GM19239 (cell line): ENCODE data around the gene LHX4.

Experiments
- DNase-seq: peaks from one replicate; pipeline ENCODE4 v3.0.0; 2011; ENCODE audit warnings: low spot score; ENCODE audit not compliant: insufficient read length
- FAIRE-seq: peaks from 2 replicates; lab custom pipeline; 2011; peaks lifted over from hg19 to GRCh38; lab: Jason Lieb, UNC

Gene LHX4

DNA sequence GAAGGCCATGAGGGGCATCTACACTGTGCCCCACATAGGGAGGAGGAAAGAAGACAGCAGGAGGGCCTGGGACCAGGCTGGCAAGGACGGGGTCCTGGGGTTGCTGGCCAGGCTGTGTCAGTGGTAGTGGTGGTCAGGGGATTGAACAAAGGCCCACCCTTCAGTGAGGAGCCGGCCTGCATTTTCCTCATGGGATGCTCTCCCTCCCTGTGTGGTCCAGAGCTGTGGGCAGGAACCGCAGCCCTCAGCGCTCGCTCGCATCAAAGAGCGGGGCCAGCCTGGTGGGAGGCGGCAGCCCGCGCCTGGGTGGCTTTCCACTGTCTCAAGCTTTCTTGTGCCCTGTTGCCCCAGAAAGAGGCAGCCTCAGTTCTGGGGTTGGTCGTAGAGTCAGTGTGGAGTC lies 24.8 kb downstream of the LHX4 start:
- FAIRE-seq: no peak
- no peak for DNase-seq

DNA sequence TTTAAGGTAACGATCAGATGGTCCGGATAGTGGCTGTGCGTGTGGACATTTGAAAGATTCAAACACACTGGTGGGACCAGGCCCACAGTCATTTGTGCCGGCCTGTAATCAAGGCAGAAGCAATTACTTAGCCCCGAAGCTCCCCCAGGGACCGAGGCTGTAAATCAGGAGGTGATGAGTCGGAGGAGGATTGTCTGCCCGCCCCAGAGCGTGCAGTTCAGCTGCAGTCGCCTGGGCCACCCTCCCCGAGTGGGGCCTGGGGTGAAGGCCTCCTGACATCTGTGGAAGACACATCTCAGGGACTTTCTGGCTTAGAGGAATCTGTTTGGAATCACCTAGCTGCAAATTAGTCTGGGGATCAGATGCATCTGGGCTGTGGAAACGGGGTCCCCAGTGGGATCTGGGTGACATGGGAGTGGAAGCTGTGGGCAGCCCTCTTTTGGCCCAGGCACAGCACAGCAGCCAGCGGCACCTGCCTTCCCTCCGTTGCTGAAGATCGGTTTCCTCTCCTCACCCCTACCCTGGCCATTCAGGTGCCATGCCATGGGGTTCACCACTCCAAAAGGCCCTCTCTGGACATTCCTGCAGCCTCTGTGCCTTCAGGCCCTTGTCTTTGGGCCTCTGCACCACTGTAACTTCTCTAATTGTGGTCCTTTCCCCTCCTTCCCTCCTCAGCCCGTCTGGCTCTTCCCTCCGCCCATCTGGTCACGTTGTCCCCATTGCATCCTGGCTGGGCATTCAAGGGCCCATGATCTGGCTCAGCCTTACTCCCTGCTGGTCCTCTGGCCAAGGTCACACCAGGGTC lies 25.7 kb downstream of the LHX4 start:
- no peak for FAIRE-seq
- no peak for DNase-seq

DNA sequence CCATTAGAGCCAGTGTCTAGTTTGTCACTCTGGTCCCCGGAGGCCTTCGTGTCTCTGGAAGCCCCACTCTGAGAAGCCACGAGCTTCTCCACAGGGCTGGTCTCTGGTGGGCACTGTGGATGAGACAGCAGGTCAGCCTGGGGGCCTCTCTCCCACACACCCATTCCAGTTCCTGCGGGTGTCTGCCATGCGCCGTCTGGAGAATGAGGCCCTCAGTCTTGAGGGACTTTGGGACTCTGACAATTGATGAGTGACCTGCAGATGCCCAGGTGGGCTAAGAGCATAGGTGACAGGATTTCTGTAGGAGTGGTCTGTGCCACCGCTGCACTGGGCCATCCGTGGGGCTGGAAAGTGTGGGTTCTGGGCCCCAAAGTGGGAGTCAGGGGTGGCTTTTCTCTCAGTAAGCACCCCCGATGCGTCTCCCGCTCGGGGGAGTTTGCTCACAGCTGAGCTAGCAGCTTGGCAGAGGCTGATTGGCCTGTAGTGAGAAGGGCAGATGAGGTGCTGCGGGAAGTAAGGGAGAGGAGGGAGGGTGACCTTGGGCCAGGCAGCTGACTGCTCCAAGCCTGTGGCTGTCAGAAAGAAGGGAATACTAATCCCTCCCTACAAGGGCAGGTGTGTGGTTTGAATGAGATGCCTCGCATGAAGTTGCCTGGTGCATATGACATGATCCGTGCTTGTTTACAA lies 26.4 kb downstream of the LHX4 start:
- DNase-seq (no peak), FAIRE-seq (no peak)

DNA sequence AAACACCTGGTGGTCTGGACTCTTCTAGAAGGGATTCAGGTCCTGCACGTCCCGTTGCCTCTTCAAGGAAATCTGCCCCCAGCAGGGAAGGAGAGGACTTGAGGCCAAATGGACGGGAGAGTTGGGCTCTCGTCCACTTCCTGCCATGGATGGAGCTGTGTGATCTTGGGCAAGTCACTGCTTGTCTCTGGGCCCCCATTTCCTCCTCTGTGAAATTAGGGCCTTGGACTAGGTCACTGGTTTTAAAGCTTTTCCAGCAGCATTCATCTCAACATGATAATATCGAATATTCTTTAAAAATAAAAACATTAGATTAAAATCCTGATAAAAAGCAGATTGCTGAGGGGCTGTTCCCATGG lies 26.9 kb downstream of the LHX4 start:
- DNase-seq (no peak), FAIRE-seq (no peak)

DNA sequence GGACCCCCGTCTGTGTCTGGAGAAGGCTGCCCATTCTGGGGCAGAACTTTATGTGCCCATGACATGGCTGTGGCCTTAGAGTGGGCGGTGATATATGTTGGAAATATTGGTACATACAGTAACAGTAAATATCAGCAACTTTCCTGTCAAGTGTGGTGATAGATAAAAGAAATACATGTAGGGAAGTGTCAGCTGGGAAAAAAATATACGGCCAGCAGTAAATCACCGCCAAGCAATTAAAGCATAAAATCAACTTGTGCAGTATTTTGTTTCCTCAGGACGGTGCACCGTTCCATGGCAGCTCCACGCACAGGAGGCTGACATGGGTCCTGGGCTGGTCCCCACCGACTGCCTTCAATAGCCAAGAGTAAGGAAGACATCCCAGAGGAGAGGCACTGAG lies 27.4 kb downstream of the LHX4 start:
- DNase-seq: no peak
- FAIRE-seq: no peak

DNA sequence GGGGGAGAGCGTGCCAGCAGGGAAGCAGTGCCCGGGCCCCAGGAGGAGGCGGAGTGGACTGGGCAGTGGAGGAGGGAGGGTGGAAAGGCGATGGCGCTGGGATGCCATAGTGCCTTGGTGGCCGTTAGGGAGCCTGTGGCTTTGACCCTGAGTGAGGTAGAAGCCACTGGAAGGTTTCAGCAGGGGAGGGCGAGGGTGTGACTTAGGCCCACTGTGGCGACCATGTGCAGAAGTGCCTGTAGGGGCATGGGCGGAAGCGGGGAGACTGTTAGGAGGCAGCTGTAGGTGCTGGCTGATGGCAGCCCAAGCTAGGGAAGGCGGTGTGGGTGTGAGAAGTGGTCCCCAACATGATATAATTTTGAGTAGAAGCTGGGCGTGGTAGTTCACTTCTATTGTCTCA lies 28.2 kb downstream of the LHX4 start:
- FAIRE-seq: no peak
- no peak for DNase-seq

DNA sequence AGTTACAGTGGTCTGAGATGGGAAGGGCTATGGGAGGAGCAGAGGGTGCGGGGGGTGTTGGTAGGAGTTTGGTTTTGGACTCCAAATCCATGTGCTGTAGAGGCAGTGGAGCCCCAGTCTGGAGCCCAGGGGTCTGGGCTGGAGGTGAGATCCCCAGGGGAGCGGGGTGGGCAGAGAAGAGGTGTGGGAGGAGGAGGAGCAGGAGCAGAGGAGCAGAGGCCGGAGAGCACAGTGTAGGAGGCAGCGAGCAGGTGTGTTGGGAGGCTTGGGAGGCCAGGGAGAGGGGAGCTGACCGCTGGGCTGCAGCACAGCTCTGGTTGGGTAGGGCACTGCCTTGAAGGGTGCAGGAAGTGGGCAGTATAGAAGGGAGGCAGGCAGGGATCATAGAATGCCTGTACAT lies 28.9 kb downstream of the LHX4 start:
- DNase-seq (no peak), FAIRE-seq (no peak)

DNA sequence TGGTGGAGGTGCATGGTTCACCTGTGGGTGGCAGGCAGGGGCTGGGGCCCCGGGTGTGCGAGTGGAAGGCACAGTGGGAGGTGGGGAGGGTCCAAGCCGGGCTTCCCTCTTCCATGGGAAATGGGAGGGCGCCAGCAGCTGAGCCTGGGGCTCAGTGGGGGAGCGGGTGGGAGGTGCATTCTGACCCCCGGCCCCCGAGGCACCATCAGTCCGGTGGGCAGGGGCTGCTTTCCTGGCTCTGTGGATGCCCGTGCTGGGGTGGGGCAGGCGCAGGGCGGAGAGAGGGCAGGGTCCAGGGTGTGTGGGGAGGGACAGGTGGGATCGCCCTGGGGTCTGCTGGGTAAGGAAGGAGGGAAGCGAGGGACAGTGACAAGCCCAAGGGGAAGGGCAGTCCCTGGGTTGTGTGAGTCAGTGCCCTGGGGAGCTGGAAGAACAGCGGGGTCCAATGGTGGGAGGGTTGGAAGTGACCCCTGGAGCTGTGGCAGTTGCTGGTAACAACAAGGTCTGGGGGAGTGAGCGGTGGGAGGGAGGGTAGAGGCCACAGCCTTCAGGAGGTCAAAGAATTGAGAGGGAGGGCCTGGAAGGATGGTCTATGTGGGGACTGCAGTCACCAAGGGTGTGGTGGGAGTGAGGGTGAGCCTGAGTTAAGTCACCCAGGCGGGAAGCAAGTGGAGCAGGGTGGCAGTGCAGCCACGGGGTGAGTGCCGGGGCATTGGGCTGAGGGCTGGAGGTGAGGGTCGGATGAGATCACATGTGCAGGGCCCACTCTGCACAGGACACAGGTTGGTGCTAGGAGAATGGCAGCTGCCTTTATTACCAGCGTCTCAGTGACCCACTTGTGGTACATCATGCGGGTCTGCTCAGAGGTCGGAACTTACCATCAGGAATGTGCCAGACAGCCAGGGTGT lies 29.6 kb downstream of the LHX4 start:
- FAIRE-seq (no peak), DNase-seq (no peak)

DNA sequence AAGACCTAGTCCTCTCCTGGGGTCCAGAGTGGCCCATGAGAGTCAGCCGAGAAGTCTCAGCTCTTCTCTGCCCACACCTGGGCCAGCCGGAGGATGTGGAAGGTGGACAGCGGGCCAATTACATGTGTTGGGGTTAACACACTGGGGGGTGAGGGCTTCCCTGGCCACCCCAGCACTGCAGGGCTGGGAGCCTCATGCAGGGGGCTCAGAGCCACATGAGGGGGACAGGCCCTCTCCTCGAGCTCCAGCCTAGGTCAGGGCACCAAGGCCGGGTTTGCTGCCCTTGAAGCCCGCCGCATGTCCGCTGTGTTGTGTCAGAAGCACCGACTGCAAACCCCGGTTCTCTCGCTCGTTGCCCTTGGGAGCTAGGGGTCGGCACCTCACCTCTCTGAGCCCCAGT lies 30.5 kb downstream of the LHX4 start:
- FAIRE-seq (no peak), DNase-seq (no peak)

DNA sequence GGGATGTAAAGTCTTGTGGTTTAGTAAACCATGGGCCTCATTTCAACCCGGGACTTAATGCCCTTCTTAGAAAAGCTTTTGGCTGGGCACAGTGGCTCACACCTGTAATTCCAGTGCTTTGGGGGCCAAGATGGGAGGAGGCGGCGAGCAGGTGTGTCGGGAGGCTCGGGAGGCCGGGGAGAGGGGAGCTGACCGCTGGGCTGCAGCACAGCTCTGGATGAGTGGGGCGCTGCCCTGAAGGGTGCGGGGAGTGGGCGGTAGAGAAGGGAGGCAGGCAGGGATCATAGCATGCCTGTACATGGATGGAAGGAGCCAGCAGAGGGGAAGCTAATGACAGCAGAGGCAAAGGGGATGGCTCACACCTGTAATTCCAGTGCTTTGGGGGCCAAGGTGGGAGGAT lies 31.0 kb downstream of the LHX4 start:
- no peak for DNase-seq
- FAIRE-seq: no peak

DNA sequence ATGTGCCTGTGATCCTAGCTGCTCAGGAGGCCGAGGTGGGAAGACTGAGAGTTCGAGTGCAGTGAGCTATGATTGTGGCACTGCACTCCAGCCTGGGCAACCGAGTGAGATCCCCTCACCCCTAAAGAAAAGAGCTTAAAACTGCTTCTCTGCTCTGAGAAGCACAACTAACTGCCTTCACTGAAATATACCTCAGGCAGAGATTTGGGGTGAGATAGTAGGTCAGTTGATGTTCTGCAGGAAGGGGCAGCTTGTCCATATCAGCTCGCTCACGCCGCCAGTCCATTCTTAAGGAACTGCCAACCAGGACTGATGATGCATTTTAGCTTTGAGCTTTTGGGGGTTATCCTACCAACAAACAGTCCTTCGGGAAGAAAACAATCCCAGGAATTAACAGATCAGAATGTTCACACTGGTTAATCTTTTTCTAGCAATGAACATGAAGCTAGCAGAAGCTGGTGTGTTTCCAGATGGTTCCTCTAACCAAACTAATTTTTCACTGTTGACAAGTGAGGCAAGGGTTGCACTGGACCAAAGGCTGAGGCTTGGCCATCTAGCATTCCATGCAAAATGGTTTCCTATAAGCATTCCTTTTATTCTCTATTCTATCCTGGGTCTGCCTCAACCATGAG lies 31.6 kb downstream of the LHX4 start:
- DNase-seq (no peak), FAIRE-seq (no peak)

DNA sequence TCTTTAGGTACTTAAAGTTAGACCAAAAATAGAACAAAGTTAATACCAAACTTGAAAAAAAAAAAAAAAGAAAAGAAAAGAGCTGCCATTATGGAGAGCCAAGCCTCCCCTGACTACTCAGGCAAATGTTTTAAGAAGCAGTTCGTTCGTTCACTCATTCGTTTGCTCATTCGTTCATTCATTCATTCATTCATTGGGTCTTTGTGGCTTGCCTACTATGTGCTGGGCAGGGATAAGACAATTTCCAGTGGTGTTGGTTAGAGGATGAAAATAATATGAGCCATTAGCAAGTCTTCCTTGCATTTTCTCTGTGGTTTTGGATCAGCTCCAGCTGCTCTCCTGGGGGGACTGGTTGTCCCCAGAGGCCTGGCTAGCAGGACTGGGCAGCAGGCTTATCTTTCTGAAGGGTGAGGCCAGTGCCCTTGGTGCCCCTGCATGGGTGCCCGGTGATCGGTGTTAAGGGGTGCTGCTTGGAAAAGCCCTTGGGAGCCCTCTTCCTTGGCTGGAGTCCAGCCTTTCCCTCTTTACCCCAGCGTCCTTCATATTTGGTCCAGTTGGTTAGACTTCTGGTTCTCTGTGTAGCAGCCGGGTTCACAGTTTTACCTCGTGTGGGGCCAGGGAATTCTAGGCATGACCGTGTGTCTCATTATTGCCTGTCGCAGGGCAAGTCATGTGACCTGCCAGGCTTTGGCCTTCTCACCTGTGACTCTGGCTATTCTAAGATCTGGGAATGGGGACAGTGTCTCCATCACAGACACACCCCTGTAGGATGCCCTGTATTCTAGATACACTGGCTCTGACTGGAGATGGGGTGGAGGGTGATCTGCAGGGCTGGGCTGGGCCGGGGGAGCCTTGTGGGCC lies 32.8 kb downstream of the LHX4 start:
- DNase-seq (no peak), FAIRE-seq (no peak)

DNA sequence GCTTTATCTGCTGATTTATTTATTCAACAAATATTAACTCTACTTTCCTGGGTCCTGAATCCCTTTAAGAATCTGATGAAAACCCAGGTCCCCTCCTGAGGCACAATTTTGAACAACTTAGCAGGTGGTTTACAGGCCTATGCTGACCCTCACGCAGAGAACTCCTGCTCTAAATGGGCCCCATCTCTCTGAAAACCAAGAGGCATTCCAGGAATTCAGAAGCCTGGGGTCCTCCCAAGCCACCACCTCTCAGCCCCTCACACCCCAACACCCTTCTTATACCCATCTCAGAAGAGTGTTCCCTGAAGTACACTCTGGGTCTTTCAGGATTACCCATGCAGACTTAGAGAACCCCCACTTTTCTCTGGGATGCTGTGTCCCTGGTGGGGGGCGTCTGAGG lies 34.5 kb downstream of the LHX4 start:
- FAIRE-seq (no peak), DNase-seq (no peak)

DNA sequence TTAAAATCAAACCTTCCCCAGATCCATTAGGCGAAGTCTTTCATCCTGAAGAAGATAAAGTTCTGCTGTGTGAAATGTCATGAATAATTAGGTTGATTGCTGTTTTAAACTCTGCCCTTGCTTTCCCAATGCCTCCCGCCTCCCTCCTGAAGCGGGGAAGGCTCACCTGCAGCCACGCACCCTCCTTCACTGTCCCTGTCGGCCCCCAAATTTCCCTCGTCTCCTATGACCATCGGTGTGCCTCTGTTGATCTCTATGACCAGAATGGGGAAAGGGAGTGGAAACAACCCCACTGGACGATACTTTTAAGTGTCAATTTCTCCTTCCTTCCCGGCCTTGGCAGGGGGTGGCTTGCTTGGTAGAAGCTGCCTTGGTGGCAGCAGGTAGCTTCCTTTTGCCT lies 35.1 kb downstream of the LHX4 start:
- FAIRE-seq: no peak
- no peak for DNase-seq

DNA sequence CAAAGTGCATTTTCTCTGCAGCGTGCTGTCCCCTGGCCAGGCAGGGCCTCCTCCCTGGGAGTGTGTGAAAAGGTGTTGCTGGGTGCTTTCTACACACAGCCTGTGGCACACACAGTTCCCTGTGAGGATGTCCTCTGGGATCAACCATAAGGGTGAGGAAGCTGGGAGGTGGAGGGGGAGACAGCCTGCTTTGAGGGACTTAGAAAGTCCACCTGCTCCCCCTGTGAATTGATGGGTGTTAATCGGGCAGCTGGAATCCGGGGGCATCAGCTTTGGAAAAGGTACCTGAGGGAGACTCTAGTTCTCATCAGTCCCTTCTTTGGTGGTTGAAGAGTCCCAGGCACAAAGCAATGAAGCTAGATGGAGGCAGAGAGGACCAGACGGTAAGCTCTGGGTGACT lies 35.8 kb downstream of the LHX4 start:
- DNase-seq (no peak), FAIRE-seq (no peak)

DNA sequence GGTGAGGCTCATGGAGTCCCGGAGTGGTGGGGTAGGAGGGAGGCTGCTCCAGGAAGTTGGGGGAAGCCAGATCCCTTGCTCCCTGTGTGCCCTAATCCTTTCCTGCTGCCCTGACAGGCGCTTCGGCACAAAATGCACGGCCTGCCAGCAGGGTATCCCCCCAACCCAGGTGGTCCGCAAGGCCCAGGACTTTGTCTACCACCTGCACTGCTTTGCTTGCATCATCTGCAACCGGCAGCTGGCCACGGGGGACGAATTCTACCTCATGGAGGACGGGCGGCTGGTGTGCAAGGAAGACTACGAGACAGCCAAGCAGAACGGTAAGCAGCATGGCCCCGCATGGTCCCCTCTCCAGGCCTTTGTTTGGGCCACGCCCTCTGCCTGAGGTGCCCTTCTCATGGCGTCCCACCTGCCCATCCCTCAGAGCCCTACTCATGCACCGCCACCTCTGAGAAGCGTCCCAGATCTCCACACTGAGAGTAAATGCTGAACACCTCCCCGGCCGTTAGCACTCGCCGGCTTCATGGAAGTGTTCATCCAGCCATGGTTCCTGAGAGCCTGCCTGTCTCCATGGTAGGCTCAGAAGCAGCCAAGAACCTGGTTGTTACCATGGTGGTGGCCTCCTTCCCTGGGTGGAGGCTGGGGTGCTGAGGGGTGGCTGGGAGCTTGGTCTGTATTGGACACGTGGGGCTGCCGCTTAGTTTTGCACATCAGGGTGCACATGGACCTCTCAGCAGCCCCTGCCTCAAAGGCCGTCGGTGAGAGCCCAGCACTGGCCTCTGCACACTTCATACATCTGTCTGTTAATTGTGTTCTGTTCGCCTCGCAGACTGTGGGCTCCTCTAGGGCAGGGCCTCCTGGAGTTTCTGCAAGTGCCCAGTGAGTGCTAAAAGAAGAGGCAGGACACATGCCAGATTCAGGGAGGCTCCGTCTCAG lies 36.5 kb downstream of the LHX4 start:
- no peak for DNase-seq

DNA sequence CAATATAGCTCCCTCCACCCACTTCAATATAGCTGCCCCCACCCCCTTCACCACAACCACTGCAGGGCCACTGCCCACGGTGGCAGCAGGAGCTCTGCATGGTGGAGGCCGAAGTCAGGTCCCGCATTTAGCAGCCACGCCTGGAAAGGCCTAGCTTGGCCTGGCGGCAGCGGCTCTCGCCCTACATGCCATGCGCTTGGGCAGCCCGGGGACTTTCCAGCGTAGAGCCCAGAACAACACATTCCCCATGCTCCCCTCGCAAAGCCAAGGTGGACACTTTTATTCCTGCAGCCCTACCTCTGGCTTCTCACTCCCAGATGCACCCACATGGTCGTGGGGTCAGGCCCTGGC lies 37.1 kb downstream of the LHX4 start:
- FAIRE-seq (no peak), DNase-seq (no peak)

More for the DNA sequence above, 36.5 kb downstream of the LHX4 start:
- no peak for FAIRE-seq

DNA sequence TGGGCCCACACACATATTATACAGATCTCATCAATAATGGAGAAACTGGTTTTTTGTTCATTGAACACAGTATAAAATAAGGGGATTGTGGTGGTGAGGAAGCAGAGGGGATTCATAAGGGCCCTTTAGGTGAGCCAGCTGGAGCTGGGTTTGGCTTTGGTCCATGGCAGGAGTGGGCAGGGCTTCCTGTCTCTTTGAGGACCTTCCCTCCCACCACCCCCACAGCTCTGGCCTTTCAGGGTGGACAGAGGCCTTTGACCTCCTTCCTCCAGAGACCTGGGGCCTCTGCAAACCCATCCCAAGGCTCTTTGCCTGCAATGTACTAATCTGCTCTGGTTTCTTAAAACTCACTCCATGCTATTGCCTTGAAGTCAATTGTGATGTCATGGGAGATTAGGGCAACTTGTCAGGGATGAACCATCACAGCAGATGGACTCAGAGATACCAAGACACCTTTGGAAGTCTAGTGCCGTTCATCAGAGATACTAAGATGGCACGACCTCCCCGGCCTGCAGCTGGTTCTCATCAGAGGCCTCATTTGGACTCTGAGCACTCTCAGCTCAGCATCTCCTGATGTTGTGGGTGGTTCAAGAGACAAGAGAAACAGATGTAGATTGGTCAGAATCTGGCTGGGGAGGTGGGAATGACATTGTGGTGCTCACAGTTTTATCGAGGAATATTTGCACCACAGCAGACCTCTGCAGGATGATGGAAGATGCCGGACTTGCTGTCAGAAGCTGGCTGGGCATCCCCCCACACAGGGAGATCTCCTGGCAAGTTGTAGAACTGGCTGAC lies 37.9 kb downstream of the LHX4 start:
- FAIRE-seq: no peak

More for the DNA sequence above, 37.9 kb downstream of the LHX4 start:
- no peak for DNase-seq
